Coronary artery (tissue), 2 donors: ENCODE data around the gene TIMM10B.

ENCODE experiments used
- DNase-seq: peaks from one replicate; pipeline ENCODE4 v3.0.0-alpha.2; 2017; ENCODE audit warnings: low spot score
- H3K27ac ChIP-seq, 2 donors: fragments of 200-600 bp; sonication (generic); one replicate each; pipeline ENCODE4 v1.5.1; 2016 to 2019
- H3K4me3 ChIP-seq: fragments of 200-600 bp; sonication (generic); 2 replicates; pipeline ENCODE4 v1.5.1; 2016; ENCODE audit warnings: mild to moderate bottlenecking, moderate library complexity
- CTCF ChIP-seq: fragments of 200-600 bp; sonication (generic); IDR thresholded peaks from one replicate; pipeline ENCODE4 v1.5.1; 2019; ENCODE audit warnings: antibody characterized with exemption

The TIMM10B gene

GRCh38 chr11:6481012-6481923 lies at the start of gene TIMM10B, which contains the start of gene ARFIP2:
TIMM10B (plus strand) TSS chr11:6481501; CDS start chr11:6481517, 16 bp downstream.
ARFIP2 (minus strand) TSS chr11:6481331; CDS start chr11:6480421, 910 bp downstream.
- no peak for TF ChIP-seq CTCF
- DNase-seq: peak; percentile 99
- Histone ChIP-seq H3K4me3 (peak within 1 kb of the TSS; percentile 90), H3K27ac (peak within 1 kb of the TSS; percentile 84 to 95)

GRCh38 chr11:6431861-6432260 lies 49.4 kb upstream of the TIMM10B start:
- Histone ChIP-seq H3K27ac (no peak overlapping the region), H3K4me3 (no peak overlapping the region)
- no peak for TF ChIP-seq CTCF
- DNase-seq: no peak

GRCh38 chr11:6433998-6434660 lies 47.2 kb upstream of the TIMM10B start:
- H3K4me3 ChIP-seq: no peak overlapping the region
- DNase-seq: no peak
- H3K27ac ChIP-seq: no peak overlapping the region
- TF ChIP-seq CTCF: no peak

- Histone ChIP-seq H3K27ac (no peak overlapping the region), H3K4me3 (no peak overlapping the region)
- DNase-seq: no peak
- no peak for TF ChIP-seq CTCF
Measured at GRCh38 chr11:6437423-6437822, 43.9 kb upstream of the TIMM10B start.

- DNase-seq: no peak
- TF ChIP-seq CTCF: no peak
- no peak overlapping the region for H3K27ac ChIP-seq
- no peak overlapping the region for H3K4me3 ChIP-seq
Measured at GRCh38 chr11:6437993-6438392, 43.3 kb upstream of the TIMM10B start.

GRCh38 chr11:6438979-6439571 lies 42.2 kb upstream of the TIMM10B start:
- no peak for DNase-seq
- H3K4me3 ChIP-seq: no peak overlapping the region
- TF ChIP-seq CTCF: peak; percentile 52
- no peak overlapping the region for H3K27ac ChIP-seq
